ENCODE data around the gene EREG. TPM values are rescaled to one million over a fixed set of nuclear protein-coding genes. Genes with fewer than 3 reads are reported as not detected.
A peak's percentile ranks its signal among the peaks of the same experiment; 100 is the strongest.

The EREG gene
- total RNA-seq, 1 experiment from 2014 or later, result 498 TPM

DNA sequence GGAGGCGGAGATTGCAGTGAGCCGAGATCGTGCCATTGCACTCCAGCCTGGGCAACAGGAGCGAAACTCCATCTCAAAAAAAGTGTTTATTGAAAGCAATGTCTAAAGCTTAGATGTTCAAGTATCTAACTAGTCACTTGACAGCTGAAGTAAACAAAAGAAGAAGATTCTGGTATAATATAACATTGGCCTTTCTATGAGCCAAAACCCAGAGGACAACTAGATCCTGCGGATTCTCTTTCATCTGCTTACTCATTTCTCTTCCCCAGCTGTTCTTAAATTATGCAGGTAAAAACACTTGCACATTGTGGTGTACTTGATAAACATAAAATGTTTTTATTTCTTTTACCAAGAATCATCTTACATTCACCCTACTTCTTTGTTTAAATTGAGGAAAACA, 55.9 kb downstream of the EREG start:
- H3K9ac ChIP-seq (ENCODE audit: low read length), result no peak overlapping the region
- POLR2A ChIA-PET, result interaction anchor here (1.2 to 1.5 kb wide), 2 partner anchors 24 to 30 kb away, joined by 3 to 10 read pairs; partner anchors contain the start of gene AREG
- no peak overlapping the region for H3K27ac ChIP-seq (ENCODE audit: low read depth, low read length)
- intact Hi-C loops (cut with micrococcal nuclease), result no loop called here
- RAD21 ChIA-PET (ENCODE audit: low non-redundant PET in 1 of 2, low total read pairs in 2 of 2, uncharacterized antibody in 2 of 2, unreplicated experiment in 2 of 2), result no interaction called here
- BruUV-seq (replicated peaks), result no TSS peak
- CTCF ChIA-PET, result no interaction called here
- no peaks in the 10 kb centered on the region for H3K9me2 ChIP-seq (ENCODE audit: insufficient read depth)
- ATAC-seq (no peak), DNase-seq (ENCODE audit: low read depth, low spot score) (no peak)
- no peak for TF ChIP-seq FOSL1 (IDR thresholded peaks at IDR 0.05; ENCODE audit: low read depth)
- TF ChIP-seq TCF7L2 (IDR thresholded peaks at IDR 0.05; ENCODE audit: borderline replicate concordance, extremely low read depth, insufficient read depth, insufficient read length), result no peak
- no peak for TF ChIP-seq JUND (IDR thresholded peaks at IDR 0.05)
- TF ChIP-seq, protein P1, sequence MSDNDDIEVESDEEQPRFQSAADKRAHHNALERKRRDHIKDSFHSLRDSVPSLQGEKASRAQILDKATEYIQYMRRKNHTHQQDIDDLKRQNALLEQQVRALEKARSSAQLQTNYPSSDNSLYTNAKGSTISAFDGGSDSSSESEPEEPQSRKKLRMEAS (IDR thresholded peaks at IDR 0.05), result no peak
- TF ChIP-seq SRF (IDR thresholded peaks at IDR 0.05; ENCODE audit: low read depth), result no peak
- TF ChIP-seq, protein P2, sequence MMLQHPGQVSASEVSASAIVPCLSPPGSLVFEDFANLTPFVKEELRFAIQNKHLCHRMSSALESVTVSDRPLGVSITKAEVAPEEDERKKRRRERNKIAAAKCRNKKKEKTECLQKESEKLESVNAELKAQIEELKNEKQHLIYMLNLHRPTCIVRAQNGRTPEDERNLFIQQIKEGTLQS (IDR thresholded peaks at IDR 0.05), result no peak
- TF ChIP-seq, protein P3, sequence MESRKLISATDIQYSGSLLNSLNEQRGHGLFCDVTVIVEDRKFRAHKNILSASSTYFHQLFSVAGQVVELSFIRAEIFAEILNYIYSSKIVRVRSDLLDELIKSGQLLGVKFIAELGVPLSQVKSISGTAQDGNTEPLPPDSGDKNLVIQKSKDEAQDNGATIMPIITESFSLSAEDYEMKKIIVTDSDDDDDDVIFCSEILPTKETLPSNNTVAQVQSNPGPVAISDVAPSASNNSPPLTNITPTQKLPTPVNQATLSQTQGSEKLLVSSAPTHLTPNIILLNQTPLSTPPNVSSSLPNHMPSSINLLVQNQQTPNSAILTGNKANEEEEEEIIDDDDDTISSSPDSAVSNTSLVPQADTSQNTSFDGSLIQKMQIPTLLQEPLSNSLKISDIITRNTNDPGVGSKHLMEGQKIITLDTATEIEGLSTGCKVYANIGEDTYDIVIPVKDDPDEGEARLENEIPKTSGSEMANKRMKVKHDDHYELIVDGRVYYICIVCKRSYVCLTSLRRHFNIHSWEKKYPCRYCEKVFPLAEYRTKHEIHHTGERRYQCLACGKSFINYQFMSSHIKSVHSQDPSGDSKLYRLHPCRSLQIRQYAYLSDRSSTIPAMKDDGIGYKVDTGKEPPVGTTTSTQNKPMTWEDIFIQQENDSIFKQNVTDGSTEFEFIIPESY (IDR thresholded peaks at IDR 0.05; ENCODE audit: extremely low read depth, insufficient replicate concordance, low read length), result no peak
- TF ChIP-seq RAD21 (IDR thresholded peaks at IDR 0.05; ENCODE audit: low read depth), result no peak
- TF ChIP-seq CBX3 (IDR thresholded peaks at IDR 0.05; ENCODE audit: low read depth), result no peak
- TF ChIP-seq EZH2 (IDR thresholded peaks at IDR 0.05), result no peak
- TF ChIP-seq YY1 (IDR thresholded peaks at IDR 0.05; ENCODE audit: extremely low read depth, insufficient replicate concordance, low read depth, low read length), result no peak
- no peak for TF ChIP-seq CEBPB (IDR thresholded peaks at IDR 0.05; ENCODE audit: low read depth)
- TF ChIP-seq, protein P4, sequence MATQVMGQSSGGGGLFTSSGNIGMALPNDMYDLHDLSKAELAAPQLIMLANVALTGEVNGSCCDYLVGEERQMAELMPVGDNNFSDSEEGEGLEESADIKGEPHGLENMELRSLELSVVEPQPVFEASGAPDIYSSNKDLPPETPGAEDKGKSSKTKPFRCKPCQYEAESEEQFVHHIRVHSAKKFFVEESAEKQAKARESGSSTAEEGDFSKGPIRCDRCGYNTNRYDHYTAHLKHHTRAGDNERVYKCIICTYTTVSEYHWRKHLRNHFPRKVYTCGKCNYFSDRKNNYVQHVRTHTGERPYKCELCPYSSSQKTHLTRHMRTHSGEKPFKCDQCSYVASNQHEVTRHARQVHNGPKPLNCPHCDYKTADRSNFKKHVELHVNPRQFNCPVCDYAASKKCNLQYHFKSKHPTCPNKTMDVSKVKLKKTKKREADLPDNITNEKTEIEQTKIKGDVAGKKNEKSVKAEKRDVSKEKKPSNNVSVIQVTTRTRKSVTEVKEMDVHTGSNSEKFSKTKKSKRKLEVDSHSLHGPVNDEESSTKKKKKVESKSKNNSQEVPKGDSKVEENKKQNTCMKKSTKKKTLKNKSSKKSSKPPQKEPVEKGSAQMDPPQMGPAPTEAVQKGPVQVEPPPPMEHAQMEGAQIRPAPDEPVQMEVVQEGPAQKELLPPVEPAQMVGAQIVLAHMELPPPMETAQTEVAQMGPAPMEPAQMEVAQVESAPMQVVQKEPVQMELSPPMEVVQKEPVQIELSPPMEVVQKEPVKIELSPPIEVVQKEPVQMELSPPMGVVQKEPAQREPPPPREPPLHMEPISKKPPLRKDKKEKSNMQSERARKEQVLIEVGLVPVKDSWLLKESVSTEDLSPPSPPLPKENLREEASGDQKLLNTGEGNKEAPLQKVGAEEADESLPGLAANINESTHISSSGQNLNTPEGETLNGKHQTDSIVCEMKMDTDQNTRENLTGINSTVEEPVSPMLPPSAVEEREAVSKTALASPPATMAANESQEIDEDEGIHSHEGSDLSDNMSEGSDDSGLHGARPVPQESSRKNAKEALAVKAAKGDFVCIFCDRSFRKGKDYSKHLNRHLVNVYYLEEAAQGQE (IDR thresholded peaks at IDR 0.05; ENCODE audit: low read depth), result no peak
- TF ChIP-seq, protein P5, sequence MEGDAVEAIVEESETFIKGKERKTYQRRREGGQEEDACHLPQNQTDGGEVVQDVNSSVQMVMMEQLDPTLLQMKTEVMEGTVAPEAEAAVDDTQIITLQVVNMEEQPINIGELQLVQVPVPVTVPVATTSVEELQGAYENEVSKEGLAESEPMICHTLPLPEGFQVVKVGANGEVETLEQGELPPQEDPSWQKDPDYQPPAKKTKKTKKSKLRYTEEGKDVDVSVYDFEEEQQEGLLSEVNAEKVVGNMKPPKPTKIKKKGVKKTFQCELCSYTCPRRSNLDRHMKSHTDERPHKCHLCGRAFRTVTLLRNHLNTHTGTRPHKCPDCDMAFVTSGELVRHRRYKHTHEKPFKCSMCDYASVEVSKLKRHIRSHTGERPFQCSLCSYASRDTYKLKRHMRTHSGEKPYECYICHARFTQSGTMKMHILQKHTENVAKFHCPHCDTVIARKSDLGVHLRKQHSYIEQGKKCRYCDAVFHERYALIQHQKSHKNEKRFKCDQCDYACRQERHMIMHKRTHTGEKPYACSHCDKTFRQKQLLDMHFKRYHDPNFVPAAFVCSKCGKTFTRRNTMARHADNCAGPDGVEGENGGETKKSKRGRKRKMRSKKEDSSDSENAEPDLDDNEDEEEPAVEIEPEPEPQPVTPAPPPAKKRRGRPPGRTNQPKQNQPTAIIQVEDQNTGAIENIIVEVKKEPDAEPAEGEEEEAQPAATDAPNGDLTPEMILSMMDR (IDR thresholded peaks at IDR 0.05 in 2 of 3, conservative IDR thresholded peaks at IDR 0.05 in 1 of 3; ENCODE audit: borderline replicate concordance in 1 of 3, insufficient read depth in 1 of 3, low read depth in 2 of 3, low read length in 2 of 3), result no peak
- TF ChIP-seq EZH2phosphoT487 (IDR thresholded peaks at IDR 0.05; ENCODE audit: borderline replicate concordance), result no peak
- TF ChIP-seq EGR1 (IDR thresholded peaks at IDR 0.05; ENCODE audit: low read depth), result no peak
- TF ChIP-seq SIN3A (IDR thresholded peaks at IDR 0.05; ENCODE audit: low read depth), result no peak
- TF ChIP-seq POLR2AphosphoS5 (IDR thresholded peaks at IDR 0.05; ENCODE audit: low read depth, low read length), result no peak
- no peaks in the 10 kb centered on the region for H3K27me3 ChIP-seq (ENCODE audit: insufficient read depth, low read length)
- no peaks in the 10 kb centered on the region for H4K20me1 ChIP-seq (ENCODE audit: insufficient read depth)
- no peak overlapping the region for H3K4me3 ChIP-seq (replicated peaks in 1 of 2; ENCODE audit: low read depth in 1 of 2, low read length in 2 of 2)
- H3K79me2 ChIP-seq (ENCODE audit: insufficient read depth, low read length), result no peaks in the 10 kb centered on the region
- H2AFZ ChIP-seq (ENCODE audit: low read depth, low read length, poor library complexity, severe bottlenecking), result peak overlapping the region; percentile 8
- H3K4me2 ChIP-seq (ENCODE audit: low read length), result no peak overlapping the region
- H3K36me3 ChIP-seq (ENCODE audit: control insufficient read depth in 1 of 2, insufficient read depth in 2 of 2, low read length in 2 of 2), result no peaks in the 10 kb centered on the region
- H3K9me3 ChIP-seq (ENCODE audit: control insufficient read depth in 1 of 2, insufficient read depth in 1 of 2, low read depth in 1 of 2, low read length in 2 of 2), result no peaks in the 10 kb centered on the region
- H3K4me1 ChIP-seq (ENCODE audit: control insufficient read depth in 1 of 2, insufficient read depth in 2 of 2, low read length in 2 of 2), result peaks cover 44 to 55% of the 10 kb centered on the region in 2 experiments

Data from HCT116 (cell line).